Activated T-helper 1 cell treated with anti-CD3 and anti-CD28 coated beads, Interleukin-2, amount 50 U/mL, for 16 hours (primary cell): ENCODE results near the gene TIMM17A.

Source experiments
- DNase-seq, 2 donors: peaks; one replicate each; pipeline ENCODE4 v3.0.0-alpha.2; 2020; ENCODE audit warnings: low read depth in 1 of 2, low spot score in 1 of 2

The TIMM17A gene

GRCh38 chr1:201982623-201983379 is 27.5 kb downstream of the TIMM17A start, which contains the start of gene RNPEP:
Gene RNPEP, plus strand, starts transcription at chr1:201982648. Its CDS starts 19 bp downstream, at chr1:201982667.
- DNase-seq = peak; percentile 32 to 45

GRCh38 chr1:201983380-201983805 is 28.1 kb downstream of the TIMM17A start:
- no peak for DNase-seq

- DNase-seq = no peak
Observed at GRCh38 chr1:201984446-201984845, 29.1 kb downstream of the TIMM17A start.

GRCh38 chr1:201985355-201985754 is 30.1 kb downstream of the TIMM17A start:
- DNase-seq = no peak

GRCh38 chr1:201988601-201989000 is 33.3 kb downstream of the TIMM17A start:
- no peak for DNase-seq

- DNase-seq = no peak
Observed at GRCh38 chr1:201989354-201990128, 34.2 kb downstream of the TIMM17A start.

GRCh38 chr1:201990427-201990826 is 35.1 kb downstream of the TIMM17A start:
- DNase-seq = no peak

- DNase-seq = no peak
Observed at GRCh38 chr1:201999625-202000238, 44.4 kb downstream of the TIMM17A start.

GRCh38 chr1:202002507-202002906 is 47.2 kb downstream of the TIMM17A start:
- no peak for DNase-seq

GRCh38 chr1:202004711-202005110 is 49.4 kb downstream of the TIMM17A start:
- DNase-seq = no peak

- DNase-seq = no peak
Observed at GRCh38 chr1:202005958-202006357, 50.7 kb downstream of the TIMM17A start.

- no peak for DNase-seq
Observed at GRCh38 chr1:202007304-202007703, 52.0 kb downstream of the TIMM17A start.

GRCh38 chr1:202007805-202008489 is 52.6 kb downstream of the TIMM17A start:
- DNase-seq = no peak

- DNase-seq = peak in 1 of 2 donors; percentile 29
Observed at GRCh38 chr1:202009326-202010179, 54.2 kb downstream of the TIMM17A start.

GRCh38 chr1:202010180-202011015 is 55.1 kb downstream of the TIMM17A start, which contains the start of gene ELF3:
Gene ELF3, plus strand, starts transcription at chr1:202010587. Its CDS starts 550 bp downstream, at chr1:202011137.
- DNase-seq = no peak

- DNase-seq = no peak
Observed at GRCh38 chr1:202011994-202012393, 56.7 kb downstream of the TIMM17A start.

GRCh38 chr1:202012544-202013478 is 57.5 kb downstream of the TIMM17A start:
- no peak for DNase-seq

- no peak for DNase-seq
Observed at GRCh38 chr1:202013603-202014002, 58.3 kb downstream of the TIMM17A start.
